RPMI7951 (cell line): Measurements from ENCODE around the gene UPK3A. TPM values are rescaled to one million over a fixed set of nuclear protein-coding genes. Genes with fewer than 3 reads are reported as not detected.

ENCODE experiments used
- DNase-seq: peaks from one replicate; pipeline ENCODE4 v3.0.0-alpha.2; 2012; ENCODE audit warnings: low read depth
- total RNA-seq: library from RNA; depleted of rRNA; stranded (reverse); fragments of >200 nt; shearing (Covaris generic); gene quantifications from 2 replicates; pipeline ENCODE4 v1.2.3, GENCODE V29; 2014; rRNA removed

Gene UPK3A
- not detected in 2 replicates for total RNA-seq

DNA sequence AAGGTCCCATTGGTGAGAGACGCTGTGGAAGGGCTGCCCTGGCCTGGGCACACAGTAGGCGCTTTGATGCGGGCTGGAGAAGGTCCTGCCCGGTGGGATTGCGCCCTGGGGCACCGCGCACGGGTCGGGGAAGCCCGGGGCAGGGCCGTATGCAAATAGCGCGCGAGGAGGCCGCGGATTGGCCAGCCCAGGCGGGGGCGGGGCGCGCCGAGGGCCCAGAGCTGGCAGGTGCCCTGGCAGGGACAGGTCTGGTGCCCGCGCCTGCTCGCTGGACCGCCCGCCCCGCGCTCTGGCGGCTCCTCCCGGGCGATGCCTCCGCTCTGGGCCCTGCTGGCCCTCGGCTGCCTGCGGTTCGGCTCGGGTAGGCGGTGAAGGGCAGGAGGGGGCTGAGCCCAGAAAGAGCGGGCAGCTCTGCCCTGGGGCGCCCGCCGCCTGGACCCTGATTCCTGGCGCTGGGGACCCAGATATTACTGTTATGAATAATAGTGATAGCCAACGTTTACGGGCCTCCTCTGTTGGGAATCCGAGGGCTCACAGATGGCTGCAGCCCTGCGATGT, at the start of gene UPK3A:
Gene UPK3A, plus strand, starts transcription at position 245 of the 558 bp plus-strand sequence. Its CDS starts 65 bp downstream, at position 310.
- DNase-seq, result no peak

DNA sequence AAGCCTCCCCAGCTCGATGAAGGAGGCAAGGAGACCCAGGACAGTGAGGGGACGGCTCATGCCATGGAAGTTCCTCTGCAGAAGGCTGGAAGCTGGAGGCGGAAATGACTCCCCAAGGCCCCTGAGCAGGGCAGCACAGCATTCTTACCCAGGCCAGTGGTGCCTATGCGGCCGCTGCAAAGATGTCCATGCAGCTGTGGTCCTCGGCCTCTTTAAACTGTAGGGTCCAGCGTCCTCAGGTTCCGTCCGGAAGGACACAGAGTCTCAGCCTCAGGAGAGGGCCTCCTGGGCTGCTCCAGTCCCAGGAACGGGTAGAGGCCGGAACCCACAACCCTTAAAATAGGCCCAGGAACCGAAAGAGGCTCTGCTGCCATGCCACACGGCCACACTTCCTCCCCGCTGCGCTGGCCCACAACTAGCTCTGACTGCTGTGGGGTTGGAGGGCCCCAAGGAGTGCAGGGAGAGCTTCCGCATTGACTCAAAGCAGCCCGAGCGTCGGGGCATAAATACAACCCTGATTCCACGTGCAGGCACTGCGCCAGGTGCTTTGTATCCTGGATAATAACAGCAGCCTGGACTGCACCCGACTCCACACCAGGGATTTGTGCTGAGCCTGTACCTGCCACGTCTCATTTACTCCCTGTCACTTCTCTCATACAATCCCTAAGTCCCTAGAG, 49.5 kb upstream of the UPK3A start:
- no peak for DNase-seq

DNA sequence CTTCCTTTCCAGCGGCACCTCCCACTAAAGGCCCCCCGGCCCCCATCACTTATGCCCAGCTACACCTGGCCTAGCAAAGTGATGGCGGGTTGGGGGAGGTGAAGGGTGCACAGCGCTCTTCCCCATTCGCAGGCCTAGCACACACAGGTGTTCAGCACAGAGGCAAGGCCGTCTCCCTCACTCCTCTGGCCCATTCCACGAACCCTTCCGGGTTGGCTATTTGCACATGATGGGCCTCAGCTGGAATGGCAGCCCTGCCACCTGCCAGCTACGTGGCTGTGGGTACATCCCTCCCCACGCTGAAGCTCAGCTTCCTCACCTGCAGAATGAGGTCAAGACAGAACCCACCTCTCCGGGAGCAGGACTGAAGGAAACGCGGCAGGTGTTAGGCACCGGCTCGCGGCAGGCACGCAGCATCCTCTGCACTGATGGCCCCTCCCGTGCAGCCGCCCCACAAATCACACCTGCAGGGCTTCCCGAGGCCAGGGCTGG, 48.9 kb upstream of the UPK3A start:
- no peak for DNase-seq

DNA sequence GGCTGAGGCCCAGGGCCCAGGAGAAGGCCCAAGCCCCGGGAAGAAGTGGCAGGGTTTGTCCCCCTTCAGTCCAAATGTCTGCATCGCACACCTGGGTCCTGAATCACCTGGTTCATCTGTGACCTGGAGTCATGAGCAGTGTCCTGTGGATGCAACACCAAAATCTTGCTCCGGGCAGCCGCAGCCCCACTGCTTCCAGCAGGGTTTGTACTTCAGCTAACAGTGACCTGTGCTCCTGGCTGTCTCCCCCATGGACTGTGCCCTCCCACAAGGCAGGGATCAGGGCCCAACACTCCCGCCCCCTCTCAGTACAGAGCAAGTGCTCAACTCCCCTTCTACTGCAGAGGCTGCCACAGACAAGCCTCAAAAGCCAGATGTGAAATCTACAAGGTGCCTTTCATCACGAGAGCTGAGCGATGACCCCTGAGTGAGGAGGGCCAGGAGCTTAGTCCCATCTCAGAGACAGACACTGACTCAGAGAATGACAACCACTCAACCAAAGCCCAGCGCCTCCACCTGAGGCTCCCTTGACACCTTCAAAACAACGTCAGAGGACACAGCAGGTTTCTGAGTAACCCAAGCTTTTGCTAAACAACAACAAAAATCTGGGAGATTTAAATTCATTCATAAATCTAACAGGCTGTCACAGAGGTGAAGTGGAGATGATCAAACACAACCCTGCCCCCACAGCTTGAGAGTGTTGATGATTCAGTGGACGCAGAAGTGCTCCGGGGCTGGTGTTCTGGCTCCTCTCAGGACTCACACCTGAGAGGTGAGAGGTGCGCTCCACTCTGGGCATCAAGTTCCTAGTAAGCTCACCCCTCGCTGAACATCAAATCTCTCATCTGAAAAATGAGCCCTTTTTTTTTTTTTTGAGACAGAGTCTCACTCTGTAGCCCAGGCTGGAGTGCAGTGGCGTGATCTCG, 47.4 kb upstream of the UPK3A start:
- no peak for DNase-seq

DNA sequence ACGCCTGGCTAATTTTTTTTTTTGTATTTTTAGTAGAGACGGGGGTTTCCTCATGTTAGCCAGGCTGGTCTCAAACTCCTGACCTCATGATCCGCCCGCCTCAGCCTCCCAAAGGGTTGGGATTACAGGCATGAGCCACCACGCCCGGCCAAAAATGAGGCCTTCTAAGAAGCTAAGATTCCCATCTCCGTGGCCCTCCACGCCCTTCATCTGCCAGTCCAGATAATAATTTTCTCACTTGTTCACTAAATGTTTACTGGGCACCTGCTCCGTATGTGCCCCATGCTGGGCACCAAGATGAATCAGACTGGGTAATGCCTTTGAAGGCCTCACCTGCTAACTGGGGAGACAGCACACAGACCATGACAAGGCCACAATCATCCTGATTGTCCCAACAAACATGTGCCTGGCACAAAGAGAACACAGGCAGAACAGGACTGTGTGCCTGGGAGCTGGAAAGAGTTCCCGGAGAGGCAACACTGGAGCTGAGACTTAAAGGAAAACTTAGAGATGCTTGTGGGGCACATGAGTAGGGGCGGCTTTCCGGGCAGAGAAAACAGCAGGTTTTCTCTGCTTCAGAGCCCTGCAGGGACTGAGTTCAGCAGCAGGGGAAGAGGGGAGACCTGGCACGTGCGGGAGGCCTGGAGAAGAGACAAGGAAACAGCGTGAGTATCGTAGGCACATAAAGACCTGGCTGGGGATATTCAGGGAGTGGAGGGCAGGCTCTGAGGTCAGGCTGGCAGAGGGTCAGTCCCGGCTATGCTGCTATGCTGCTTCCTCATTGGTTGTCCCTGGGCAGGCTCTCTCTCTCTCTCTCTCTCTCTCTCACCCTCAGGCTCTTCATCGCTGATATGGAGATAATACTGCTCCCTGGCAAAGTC, 46.4 kb upstream of the UPK3A start:
- no peak for DNase-seq

DNA sequence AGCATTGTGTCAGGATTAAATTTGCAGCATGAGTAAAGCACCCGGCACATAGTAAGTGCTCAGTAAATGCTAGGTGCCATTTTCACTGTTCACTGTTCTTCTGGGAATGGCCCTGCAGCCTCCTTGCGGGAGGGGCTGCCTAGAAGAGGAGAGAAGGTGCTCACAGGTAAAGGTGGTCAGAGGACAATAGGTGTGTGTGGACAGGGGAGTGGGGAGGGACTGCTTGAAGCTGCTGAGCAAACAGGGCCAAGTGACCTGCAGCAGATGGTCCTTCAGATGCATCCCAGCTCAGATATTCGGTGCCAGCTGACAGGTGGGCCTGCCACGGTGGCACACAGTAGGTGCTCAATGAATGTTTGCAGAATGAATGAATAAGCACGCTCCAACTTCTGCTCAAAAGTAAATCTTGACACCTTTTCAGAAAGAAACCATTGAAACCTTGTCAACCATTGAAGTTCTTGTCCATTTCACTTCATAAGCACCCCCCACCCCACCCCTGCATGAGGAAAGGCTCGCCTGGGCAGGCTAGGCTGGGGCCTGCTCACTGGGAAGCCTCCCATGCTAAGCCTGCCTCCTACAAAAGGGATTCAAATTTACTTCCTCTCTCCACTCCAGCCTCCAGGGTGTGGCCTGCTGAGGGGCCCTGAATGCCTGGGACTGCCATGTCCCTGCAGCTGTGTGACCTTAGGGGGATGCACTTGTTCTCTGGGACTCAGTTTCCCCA, 45.6 kb upstream of the UPK3A start:
- DNase-seq, result no peak

DNA sequence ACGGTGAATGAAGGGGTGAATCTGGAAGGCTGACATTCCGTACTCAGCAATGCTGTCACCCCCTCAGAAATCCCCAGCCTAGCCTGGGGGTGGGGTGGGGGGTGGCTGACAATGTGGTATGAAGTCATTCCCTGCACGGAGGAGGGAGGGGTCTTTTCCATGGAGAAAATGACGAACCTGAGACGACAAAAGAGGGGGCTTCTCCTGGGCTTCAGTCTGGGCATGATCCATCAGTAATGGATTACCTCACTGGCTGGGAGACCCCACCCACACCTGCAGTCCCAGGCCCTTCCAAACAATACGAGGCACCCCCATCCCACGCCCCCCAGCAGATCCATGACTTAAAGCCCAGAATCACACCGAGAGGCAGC, 45.1 kb upstream of the UPK3A start:
- DNase-seq, result no peak

DNA sequence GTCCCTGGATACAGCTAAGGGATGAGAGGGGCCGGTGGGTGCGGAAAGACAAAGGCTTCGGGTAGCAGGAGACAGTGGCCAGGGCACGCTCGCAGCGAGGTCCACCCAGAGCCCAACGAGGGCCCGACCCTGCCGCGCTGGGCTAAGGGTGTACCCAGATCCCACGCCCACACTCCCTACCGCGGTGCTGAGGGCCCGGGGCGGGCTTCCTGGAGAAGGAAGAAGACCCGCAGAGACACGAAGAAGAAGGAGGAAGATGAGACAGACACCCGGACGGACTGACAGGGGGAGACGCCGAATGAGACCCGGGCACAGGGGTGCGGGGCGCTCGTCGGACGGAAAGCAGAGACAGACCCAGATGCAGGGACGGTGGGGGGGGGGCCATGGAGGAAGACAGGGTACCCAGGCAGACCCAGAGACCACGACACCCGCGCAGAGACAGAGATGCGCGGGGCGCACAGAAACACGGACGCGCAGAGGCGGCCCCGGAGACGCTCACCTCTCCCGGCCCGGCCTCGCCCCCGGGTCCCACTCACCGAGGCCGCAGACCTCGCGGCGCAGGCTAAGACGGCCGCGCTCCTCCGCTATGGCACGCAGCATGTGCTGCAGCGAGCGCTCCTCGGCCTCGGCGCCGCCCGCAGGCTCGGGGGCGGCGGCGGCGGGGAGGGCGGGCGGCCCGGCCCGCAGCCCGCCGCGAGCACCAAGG, 44.5 kb upstream of the UPK3A start:
- DNase-seq, result no peak

DNA sequence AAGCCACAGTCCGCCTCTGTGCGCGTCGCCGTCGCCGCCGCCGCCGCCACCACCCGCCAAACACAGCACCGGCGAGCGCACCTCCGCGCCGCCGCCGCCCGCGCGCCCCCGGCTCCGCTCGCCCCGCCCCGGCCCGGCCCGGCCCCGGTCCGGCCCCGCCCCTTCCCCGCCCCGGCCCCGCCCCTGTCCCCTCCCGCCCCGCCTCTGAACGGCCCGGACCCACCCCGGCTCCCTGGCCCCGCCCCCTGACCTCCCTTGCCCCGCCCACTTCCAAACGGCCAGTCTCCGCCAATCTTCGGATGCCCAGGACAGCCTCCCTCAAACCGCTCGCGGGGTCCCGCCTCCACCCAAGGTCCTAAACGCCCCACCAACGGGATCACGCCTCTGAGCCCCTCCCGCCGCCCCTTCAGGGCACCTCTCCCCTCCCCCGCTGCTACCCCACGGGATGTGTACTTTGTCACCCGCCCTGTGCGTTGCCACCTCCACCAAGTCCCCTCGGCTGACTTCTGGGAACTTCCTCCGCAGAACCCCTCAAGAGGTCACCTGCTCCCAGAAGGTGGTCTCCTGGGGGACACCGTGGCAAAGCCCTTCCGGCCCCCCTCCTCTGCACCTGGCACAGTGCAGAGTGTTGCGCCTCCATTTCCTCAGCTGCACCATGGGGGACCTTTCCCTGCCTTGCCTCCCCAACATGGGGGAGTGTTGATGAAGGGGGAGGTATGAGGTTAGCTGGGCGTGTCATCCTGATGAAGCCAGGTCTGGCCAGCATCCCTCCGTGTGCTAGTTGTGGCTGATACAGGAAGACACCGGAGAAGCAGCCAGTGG, 43.7 kb upstream of the UPK3A start, which contains the start of gene KIAA0930:
Gene KIAA0930, minus strand, starts transcription at position 85 of the 822 bp plus-strand sequence. CDS start 191 bp downstream, outside the sequence.
- peak; percentile 62 for DNase-seq

DNA sequence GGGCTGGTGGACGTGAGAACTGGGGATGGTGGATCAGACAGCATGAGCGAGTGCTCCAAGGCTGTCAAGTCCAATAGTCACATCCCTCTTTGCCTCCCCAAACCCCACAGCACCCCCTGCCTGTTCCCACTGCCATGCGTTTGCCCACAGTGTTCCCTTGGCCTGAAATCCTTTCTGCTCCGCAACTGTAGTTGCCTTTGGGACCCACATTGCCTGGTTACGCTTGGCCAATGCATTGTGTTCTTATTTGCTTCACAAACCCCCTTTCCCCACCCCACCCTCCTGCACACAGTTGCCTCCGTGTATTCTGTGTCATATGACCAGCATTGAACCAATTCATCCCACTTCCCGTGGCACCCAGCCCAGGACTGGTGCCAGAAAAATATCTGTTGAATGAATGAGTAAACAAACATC, 42.0 kb upstream of the UPK3A start:
- no peak for DNase-seq

DNA sequence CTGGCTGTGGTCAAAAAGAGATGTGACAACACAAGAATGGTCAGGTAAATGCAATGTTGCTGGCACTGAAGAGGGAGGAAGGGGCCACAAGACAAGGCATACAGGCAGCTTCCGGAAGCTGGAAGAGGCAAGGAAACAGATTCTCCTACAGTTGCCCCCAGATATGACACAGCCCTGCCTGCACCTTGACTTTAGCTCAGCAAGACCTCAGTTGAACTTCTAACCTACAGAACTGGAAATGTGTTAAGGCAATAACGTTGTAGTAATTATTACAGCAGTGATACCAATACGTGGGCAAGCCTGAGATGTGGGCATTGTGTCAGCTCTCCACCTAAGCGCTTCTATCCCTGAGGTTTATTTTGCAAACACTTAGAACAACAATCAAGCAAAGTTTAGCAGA, 39.8 kb upstream of the UPK3A start:
- no peak for DNase-seq

DNA sequence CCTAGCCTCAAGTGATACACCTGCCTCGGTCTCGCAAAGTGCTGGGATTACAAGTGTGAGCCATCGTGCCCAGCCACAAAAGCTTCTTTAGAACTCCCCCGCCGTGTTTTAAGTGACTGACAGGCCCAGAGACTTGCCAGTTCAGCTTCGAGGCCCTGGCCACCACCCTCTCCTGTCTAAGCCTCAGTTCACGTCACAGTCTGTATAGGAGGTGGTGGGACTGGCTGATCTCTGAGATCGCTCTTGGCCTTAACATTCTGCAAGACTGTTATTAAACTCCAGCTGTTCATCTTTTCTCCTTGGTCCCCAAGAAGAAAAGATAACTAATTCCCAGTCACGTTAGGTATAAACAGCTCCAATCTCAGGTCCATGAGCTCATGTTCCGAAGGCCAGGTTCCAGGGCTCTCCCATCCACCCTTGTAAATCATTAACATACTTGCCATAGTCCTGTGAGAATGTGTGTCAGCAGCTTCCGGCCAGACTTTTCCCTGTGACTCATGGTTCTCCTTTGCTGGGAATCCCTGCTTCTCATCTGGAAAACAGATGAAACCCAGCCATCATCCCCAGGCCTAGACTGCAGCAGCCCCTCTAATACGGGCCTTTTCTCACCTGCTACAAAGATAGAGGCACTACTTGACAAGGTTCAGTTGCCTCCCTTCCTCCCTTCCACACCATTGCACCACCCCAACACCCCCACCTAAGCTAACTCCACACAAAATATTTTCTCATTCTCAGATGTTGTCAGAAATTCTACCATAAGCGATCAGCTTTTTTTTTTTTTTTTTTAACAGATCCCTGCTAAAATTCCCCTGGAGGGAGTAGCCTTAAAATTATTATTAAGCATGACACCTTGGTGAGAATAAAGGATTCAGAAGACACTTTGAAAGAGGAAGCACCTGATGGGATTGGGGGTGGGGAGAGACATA, 38.4 kb upstream of the UPK3A start:
- DNase-seq, result peak; percentile 89

DNA sequence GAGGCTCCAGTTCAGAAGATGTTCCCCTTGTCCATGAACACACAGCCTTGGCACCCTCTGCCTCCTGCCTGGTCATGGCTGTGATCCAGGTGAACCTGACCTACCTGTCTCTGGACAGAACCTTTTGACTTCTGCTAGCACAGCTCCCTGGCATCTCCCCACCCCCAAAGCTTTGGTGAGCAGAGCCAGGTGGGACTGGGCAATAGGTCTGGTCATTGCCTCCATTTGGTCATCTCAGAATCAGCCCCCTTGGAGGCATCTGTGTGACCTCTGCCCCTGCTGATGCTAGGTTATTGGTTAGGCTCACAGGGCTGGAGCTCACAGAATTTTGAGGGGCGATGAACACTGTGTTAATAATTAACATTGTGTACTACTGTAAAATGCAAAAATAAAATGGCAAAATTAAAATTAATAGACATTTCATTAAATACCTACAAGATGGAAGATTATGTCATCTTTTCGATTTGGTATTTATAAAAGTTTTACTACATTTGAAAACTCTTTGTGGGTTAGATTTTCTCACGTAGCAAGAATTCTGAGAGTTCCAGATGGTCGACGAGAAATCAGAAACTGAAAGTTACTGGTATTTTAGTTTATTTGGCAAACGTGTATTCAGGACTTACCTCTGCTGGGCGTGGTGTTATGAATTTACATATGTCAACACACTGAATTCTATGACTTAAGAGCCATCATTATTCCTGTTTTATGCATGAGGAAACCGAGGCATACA, 35.8 kb upstream of the UPK3A start:
- no peak for DNase-seq

DNA sequence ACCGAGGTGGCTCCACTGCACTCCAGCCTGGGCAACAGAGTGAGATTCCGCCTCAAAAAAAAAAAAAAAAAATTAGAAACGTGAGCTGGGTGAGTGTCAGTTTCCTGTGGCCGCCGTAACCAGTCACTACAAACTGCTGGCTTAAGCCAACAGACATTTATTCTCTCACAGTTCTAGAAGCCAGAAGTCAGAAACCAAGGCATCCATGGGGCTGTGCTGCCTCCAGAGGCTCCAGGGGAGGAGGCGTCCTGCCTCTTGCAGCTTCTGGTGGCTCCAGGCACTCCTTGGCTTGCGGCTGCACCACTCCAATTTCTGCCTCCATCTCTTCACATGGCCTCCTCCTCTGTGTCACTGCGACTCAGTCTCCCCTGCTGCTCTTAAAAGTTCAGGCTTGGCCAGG, 32.9 kb upstream of the UPK3A start:
- no peak for DNase-seq

DNA sequence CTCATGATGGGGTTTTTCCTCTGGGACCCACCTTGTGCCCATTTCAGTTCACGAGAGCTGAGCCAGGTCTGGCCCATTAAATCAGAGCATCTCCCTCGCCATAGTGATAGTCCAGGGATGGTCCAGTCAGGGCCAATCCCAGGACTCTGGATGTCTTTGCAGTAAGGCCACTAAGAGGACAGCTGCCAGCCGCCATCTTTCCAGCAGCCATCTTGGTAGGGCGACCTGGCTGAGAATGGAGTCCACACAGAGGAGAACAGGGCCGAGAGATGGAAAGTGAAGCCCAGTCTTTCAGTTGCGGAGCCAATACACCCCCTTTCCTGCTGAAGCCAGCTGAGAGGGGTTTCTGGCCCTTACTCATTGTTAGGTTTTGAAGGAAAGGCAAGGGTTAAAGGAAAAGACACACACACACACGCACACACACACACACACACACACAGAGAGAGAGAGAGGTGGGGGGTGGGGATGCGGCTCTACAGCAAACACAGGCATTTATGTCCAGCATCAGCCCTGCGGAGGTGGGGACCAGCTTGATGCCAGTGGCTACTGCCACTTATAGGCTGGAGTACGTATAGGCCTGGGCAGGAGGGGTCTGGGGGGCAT, 31.6 kb upstream of the UPK3A start:
- no peak for DNase-seq

DNA sequence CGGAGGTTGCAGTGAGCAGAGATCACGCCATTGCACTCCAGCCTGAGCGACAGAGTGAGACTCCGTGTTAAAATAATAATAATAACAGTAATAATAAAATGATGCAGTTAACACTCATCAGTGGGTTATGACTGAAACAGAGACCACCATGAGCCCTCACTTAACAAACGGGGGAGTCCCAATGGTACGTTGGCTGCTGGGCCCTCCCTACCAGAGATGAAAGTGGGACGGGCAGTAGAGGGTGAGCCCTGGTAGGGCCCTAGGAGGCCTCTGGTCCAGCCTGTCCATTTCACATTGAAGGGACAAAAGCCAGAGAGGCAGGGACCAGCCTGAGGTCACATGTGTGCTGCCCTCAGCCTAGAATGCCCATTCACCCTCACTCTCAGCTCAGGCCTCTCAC, 30.4 kb upstream of the UPK3A start:
- no peak for DNase-seq

DNA sequence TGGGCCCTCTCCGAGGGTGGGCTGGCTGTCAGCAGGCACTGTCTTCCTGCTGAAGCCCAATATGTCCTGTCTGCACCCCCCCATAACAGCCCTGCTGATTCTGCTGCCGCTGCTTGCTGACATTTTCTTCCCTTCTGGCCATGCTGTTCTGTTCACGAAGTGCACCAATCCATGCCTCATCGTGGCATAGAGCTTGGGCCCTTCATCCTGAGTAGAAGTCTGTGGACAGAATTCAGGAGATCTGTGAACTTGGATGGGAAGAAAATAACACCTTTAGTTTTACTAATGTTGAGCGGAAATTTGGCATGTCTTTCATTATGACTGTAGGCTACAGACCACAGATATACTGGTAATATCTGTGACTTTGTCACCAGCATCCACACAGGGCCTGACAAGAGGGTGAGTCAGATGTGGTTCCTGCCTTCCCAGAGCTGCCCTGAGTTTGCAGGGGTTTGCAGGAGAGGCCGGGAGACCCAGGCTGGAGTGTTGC, 29.9 kb upstream of the UPK3A start:
- peak; percentile 41 for DNase-seq
